Activated effector memory CD4-positive, alpha-beta T cell treated with Interleukin-2 at 50 U/mL for 16 hours (primary cell): Measurements from ENCODE around the gene ULK1.

Experiments
- DNase-seq: peaks from one replicate; pipeline ENCODE4 v3.0.0-alpha.2; 2020

ULK1 gene

DNA sequence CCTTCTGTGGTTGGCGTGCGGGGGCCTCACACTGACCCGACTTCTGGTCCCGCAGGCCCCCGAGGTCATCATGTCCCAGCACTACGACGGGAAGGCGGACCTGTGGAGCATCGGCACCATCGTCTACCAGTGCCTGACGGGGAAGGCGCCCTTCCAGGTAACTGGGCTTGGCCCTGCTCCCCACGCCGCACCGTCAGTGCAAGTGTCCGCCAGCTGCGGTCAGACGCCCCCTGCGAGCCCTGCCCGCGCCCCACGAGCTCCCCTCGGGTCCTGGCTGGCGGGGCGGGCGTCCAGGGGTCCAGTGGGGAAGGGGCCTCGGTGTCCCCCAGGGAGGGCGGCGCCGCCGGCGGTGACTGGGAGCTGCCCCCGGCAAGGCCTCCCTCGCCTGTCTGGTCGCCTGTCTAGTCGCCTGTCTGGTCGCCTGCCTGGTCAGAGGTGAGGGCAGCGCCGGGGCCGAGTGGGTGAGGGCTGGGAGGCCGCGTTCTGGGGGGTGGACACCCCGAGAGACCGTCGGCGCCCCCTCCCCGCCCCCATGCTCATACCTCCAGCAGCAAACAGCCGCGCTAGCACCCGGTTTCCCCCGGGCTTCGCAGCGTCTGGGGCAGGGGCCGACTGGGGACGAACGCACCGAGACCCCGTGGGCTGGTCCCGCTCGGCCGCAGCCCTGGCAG lies 14.8 kb downstream of the ULK1 start:
- DNase-seq: no peak

DNA sequence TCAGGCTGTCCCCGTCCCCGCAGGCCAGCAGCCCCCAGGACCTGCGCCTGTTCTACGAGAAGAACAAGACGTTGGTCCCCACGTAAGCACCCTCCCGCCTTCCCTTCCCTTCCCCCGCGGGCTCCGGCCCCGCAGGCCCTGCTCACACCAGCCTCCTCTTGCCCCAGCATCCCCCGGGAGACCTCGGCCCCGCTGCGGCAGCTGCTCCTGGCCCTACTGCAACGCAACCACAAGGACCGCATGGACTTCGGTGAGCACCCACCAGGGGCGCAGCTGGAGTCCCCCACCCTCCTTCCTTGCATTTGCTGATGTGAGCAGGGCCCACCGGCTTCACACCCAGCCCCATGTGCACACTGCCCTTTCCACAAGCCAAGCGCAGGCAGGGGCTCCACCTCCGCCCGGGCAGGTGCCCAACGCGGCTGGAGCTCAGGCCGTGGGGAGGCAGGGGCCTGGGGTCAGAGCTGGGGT lies 15.4 kb downstream of the ULK1 start:
- DNase-seq: no peak

- no peak for DNase-seq
Observed at GRCh38 chr12:131910302-131911027, 16.0 kb downstream of the ULK1 start.

DNA sequence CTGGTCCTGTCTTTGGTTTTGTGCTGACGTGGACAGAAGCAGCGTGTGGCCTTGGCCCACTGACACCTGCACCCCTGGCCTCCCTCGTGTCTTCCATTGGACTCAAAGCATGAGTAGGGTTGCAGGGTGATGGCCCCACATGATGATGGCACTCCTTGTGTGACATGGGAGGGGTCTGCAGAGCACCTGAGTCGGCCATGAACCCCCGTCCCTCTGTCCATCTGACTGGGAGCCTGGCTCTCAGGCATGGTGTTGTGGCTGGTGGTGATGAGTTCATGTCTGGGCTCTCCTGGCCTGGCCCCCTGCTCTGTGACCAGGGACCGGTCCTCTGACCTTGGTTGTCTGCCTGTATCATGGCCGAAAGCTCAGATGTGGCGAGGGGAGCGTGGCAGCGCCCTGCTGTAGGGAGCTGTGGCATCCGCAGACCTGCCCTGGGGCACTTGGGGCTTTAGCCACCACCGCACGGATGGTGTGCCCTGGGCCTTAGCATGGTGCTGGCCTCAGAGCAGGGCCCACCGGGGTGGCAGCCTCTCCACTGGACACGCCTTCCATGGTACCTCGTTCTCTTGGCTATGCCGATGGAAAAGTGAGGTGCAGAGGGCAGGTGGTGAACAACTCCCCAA lies 16.7 kb downstream of the ULK1 start:
- no peak for DNase-seq

DNA sequence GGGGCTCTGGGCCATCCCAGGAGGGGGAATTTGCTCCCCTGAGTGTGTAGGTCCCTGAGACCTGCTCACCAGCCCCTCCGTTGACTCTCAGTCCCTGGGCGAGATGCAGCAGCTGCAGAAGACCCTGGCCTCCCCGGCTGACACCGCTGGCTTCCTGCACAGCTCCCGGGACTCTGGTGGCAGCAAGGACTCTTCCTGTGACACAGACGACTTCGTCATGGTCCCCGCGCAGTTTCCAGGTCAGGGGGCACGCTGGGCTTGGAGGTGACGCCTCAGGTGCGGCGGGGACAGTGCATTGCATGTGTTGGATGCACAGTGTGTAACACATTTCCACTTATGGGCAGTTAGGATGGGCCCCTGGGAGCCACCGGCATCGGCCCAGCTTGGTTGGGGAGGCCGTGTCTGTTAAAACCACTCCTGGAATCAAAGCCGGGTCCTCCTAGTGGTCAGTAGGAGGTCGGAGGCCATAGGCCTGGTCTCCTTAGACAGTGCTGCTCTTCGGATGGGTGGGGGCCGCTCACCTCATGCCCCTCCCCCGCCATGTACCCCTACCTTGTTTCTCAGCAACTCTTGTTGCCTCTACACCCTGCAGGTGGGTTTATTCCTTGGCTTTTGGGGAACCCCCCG lies 17.5 kb downstream of the ULK1 start:
- no peak for DNase-seq

GRCh38 chr12:131912518-131913274 lies 18.3 kb downstream of the ULK1 start:
- DNase-seq: no peak

GRCh38 chr12:131913666-131914065 lies 19.2 kb downstream of the ULK1 start:
- no peak for DNase-seq

- DNase-seq: no peak
Observed at GRCh38 chr12:131914179-131914702, 19.8 kb downstream of the ULK1 start.

GRCh38 chr12:131915000-131915689 lies 20.7 kb downstream of the ULK1 start:
- no peak for DNase-seq

DNA sequence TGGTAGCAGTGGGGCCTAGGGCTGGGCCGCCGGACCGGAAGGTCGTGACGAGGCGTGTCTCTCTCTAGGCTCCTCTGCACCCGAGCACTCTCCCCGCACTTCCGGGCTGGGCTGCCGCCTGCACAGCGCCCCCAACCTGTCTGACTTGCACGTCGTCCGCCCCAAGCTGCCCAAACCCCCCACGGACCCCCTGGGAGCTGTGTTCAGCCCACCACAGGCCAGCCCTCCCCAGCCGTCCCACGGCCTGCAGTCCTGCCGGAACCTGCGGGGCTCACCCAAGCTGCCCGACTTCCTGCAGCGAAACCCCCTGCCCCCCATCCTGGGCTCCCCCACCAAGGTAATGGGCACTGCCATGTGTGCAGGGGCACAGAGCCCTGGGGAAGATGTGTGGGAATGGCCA lies 21.4 kb downstream of the ULK1 start:
- DNase-seq: no peak

DNA sequence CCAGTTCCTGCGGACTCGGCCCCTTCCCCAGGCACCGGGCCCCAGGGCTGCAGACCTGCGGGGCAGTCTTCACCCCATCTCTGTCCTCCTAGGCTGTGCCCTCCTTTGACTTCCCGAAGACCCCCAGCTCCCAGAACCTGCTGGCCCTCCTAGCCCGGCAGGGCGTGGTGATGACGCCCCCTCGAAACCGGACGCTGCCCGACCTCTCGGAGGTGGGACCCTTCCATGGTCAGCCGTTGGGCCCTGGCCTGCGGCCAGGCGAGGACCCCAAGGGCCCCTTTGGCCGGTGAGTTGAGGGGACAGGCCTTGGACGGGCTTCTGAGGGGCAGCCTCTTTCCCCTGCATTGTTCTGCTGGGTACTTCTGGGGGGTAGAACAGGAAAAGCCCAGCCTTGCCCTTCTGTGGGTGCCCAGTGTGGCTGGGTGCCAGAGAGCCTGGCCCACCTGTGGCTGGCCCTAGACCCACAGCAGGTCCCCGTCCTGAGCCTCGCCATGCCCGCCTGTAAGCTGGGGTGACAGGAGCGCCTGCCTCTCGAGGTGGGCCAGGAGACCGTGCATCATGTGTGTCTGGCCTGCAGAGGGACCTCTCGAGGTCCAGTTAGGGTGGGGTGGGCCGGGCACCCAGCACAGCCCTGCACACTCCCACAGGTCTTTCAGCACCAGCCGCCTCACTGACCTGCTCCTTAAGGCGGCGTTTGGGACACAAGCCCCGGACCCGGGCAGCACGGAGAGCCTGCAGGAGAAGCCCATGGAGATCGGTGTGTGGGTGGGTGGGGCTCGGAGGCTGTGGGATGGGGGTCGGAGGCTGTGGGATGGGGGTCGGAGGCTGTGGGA lies 22.1 kb downstream of the ULK1 start:
- DNase-seq: no peak

DNA sequence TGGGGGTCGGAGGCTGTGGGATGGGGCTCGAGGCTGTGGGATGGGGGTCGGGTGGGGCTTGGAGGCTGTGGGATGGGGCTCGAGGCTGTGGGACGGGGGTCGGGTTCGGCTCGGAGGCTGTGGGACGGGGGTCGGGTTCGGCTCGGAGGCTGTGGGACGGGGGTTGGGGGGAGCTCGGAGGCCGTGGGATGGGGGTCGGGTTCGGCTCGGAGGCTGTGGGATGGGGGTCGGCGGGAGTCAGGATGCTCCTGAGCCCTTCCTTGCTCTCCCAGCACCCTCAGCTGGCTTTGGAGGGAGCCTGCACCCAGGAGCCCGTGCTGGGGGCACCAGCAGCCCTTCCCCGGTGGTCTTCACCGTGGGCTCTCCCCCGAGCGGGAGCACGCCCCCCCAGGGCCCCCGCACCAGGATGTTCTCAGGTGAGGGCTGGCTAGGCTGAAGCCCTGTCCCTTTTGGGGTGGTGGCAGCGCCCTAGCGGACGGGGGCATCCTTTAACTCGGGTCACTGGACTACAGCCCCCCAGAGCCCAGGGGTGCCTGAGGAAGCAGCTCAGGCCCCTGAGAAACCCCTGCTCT lies 22.8 kb downstream of the ULK1 start:
- no peak for DNase-seq

DNA sequence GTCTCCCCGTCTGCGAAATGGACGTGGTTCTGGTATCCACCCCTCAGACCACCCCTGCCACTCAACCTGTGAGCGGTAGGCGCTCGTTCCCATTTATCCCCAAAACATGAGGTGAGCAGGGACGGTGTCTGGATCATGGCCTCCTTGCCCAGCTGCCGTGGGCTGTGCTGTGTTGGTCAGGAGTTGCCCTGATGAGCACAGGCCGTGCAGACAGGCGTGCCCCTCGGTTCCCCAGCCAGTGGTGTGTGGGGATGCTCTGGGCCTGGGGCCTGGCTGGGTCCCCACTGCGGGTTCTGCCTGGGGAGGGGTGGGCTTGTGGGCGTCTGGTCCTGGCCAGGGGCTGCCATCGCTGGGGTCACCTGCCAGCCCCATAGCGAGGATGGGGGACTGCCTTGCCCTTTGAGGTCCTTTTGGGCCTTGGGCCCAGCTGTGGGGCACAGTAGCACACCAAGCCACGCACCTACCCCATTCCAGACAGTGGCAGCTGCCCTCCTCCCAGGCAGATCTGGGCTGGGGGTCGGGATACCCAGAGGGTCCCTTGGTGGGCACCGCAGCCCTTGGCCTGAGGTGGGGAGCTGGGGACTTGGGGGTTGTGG lies 23.4 kb downstream of the ULK1 start:
- no peak for DNase-seq

DNA sequence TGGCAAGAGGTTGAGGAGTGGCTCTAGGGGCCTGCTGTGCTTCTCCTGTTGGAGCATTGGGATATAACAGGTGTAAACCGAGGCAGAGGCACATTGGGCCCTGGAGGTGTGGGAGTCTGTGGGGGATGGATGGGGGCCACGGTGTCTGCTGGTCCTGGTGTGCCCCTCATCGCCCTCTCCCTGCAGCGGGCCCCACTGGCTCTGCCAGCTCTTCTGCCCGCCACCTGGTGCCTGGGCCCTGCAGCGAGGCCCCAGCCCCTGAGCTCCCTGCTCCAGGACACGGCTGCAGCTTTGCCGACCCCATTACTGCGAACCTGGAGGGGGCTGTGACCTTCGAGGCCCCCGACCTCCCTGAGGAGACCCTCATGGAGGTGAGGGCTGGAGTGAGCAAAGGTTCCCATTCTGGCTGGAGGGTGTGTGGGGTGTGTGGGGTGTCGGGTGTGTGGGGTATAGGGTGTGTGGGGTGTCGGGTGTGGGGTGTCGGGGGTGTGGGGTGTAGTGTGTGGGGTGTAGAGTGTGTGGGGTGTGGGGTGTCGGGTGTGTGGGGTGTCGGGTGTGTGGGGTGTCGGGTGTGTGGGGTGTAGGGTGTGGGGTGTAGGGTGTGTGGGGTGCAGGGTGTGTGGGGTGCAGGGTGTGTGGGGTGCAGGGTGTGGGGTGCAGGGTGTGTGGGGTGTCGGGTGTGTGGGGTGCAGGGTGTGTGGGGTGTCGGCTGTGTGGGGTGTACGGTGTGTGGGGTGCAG lies 24.1 kb downstream of the ULK1 start:
- DNase-seq: no peak

DNA sequence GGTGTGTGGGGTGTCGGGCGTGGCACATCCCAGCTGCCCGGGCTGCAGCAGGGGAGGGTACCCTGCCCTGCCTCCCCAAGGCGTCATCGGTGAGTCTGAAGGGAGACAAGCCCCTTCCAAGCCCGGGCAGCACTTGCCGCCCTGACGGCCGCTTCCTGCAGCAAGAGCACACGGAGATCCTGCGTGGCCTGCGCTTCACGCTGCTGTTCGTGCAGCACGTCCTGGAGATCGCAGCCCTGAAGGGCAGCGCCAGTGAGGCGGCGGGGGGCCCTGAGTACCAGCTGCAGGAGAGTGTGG lies 24.6 kb downstream of the ULK1 start:
- no peak for DNase-seq

- no peak for DNase-seq
Observed at GRCh38 chr12:131919366-131920156, 25.1 kb downstream of the ULK1 start.

GRCh38 chr12:131920157-131920508 lies 25.7 kb downstream of the ULK1 start:
- no peak for DNase-seq

- no peak for DNase-seq
Observed at GRCh38 chr12:131920902-131921840, 26.7 kb downstream of the ULK1 start.
